Tibial nerve (tissue), 3 donors: ENCODE measurements around the gene PRRT1B.

Experiments used
- EP300 ChIP-seq, 2 donors: sonication (generic); formaldehyde crosslinking; IDR thresholded peaks; one replicate each; pipeline ENCODE4 v1.6.1; 2017; ENCODE audit warnings: antibody characterized with exemption in 2 of 2, mild to moderate bottlenecking in 1 of 2
- POLR2A ChIP-seq, 2 donors: fragments of 450-650 bp; IDR thresholded peaks; one replicate each; pipeline ENCODE4 v1.6.1; 2017; ENCODE audit warnings: antibody characterized with exemption in 2 of 2, mild to moderate bottlenecking in 2 of 2, moderate library complexity in 2 of 2

GRCh38 chr9:131520503-131520902, 24.8 kb upstream of the PRRT1B start:
- TF ChIP-seq POLR2A (IDR thresholded peaks at IDR 0.05) (no peak), EP300 (IDR thresholded peaks at IDR 0.05) (no peak)
